Ishikawa (cell line): Measurements from ENCODE around the gene CMTM2.

ENCODE experiments used
- CEBPB ChIP-seq: IDR thresholded peaks from 2 replicates; pipeline ENCODE4 v1.6.1; 2012
- CREB1 ChIP-seq: IDR thresholded peaks from 2 replicates; pipeline ENCODE4 v1.6.1; 2012; ENCODE audit warnings: low read depth
- EGR1 ChIP-seq: IDR thresholded peaks from 2 replicates; pipeline ENCODE4 v1.6.1; 2012
- EP300 ChIP-seq: IDR thresholded peaks from 2 replicates; pipeline ENCODE4 v1.6.1; 2012; ENCODE audit warnings: borderline replicate concordance
- FOXM1 ChIP-seq: IDR thresholded peaks from 2 replicates; pipeline ENCODE4 v1.6.1; 2012; ENCODE audit warnings: low read depth, borderline replicate concordance
- MAX ChIP-seq: IDR thresholded peaks from 2 replicates; pipeline ENCODE4 v1.6.1; 2012
- NFIC ChIP-seq: IDR thresholded peaks from 2 replicates; pipeline ENCODE4 v1.6.1; 2012
- RAD21 ChIP-seq: IDR thresholded peaks from 2 replicates; pipeline ENCODE4 v1.6.1; 2012; ENCODE audit warnings: low read depth
- REST ChIP-seq: IDR thresholded peaks from 2 replicates; pipeline ENCODE4 v1.6.1; 2012; ENCODE audit warnings: low read depth, mild to moderate bottlenecking
- TAF1 ChIP-seq: IDR thresholded peaks from 2 replicates; pipeline ENCODE4 v1.6.1; 2012; ENCODE audit warnings: low read depth, mild to moderate bottlenecking
- TCF12 ChIP-seq: IDR thresholded peaks from 2 replicates; pipeline ENCODE4 v1.6.1; 2012; ENCODE audit warnings: low read depth
- TEAD4 ChIP-seq: IDR thresholded peaks from 2 replicates; pipeline ENCODE4 v1.6.1; 2012
- USF1 ChIP-seq: IDR thresholded peaks from 2 replicates; pipeline ENCODE4 v1.6.1; 2012
- YY1 ChIP-seq: IDR thresholded peaks from 2 replicates; pipeline ENCODE4 v1.6.1; 2012; ENCODE audit warnings: low read depth
- ZBTB7A ChIP-seq: IDR thresholded peaks from 2 replicates; pipeline ENCODE4 v1.6.1; 2012; ENCODE audit warnings: low read depth

The CMTM2 gene

GRCh38 chr16:66637806-66638205 lies 58.5 kb downstream of the CMTM2 start:
- no peak for TF ChIP-seq FOXM1
- TF ChIP-seq EGR1: no peak
- TF ChIP-seq REST: no peak
- no peak for TF ChIP-seq TEAD4
- no peak for TF ChIP-seq EP300
- TF ChIP-seq YY1: no peak
- no peak for TF ChIP-seq TCF12
- TF ChIP-seq TAF1: no peak
- TF ChIP-seq RAD21: no peak
- no peak for TF ChIP-seq NFIC
- TF ChIP-seq CEBPB: no peak
- TF ChIP-seq MAX: no peak
- TF ChIP-seq ZBTB7A: no peak
- TF ChIP-seq CREB1: no peak
- TF ChIP-seq USF1: no peak
